Gastrocnemius medialis (tissue), 4 donors: ENCODE results near the gene RNF123.

Source experiments
- POLR2A ChIP-seq, 2 donors: fragments of 450-650 bp; IDR thresholded peaks; one replicate each; pipeline ENCODE4 v1.6.1; 2017; ENCODE audit warnings: antibody characterized with exemption in 2 of 2, mild to moderate bottlenecking in 2 of 2, moderate library complexity in 2 of 2
- TF ChIP-seq, protein P1 (sequence below), 5 experiments: fragments of 450-650 bp in 3 of 5; fragments of 200-600 bp in 2 of 5; sonication (generic) in 2 of 5; IDR thresholded peaks in 4 of 5; conservative IDR thresholded peaks in 1 of 5; 1 replicate in 4 of 5; 2 replicates in 1 of 5; pipeline ENCODE4 v1.5.1; 2016 to 2019; ENCODE audit warnings: antibody characterized with exemption in 5 of 5, mild to moderate bottlenecking in 3 of 5, moderate library complexity in 3 of 5

DNA sequence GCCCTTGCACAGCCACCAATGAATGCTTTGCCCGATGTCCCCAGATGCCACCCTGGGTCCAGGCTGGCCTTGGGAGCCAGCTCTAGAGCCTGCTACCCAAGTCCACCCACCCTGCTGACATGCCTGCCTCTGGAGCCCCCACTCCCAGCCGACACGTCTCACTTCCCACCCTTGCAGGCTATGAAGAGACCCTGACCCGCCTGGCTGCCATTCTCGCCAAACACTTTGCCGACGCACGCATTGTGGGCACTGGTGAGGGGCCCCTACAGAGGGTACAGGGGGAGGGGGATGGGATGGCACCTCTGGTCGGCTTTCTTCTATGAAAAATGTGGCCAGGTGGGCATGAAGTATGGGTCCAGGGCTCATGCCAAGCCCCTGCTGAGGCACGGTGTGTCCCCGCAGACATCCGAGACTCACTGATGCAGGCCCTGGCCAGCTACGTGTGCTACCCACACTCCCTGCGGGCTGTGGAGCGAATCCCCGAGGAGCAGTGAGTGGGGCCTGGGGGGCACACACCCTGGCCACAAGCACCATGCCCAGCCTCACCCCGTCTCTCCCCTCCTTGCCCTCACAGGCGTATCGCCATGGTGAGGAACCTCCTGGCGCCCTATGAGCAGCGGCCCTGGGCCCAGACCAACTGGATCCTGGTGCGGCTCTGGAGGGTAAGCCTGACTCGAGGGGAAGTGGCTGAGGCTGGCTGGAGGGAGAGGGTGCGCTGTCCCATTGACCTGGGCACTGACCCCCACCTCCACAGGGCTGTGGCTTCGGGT, 24.2 kb downstream of the RNF123 start:
- TF ChIP-seq, protein P1, sequence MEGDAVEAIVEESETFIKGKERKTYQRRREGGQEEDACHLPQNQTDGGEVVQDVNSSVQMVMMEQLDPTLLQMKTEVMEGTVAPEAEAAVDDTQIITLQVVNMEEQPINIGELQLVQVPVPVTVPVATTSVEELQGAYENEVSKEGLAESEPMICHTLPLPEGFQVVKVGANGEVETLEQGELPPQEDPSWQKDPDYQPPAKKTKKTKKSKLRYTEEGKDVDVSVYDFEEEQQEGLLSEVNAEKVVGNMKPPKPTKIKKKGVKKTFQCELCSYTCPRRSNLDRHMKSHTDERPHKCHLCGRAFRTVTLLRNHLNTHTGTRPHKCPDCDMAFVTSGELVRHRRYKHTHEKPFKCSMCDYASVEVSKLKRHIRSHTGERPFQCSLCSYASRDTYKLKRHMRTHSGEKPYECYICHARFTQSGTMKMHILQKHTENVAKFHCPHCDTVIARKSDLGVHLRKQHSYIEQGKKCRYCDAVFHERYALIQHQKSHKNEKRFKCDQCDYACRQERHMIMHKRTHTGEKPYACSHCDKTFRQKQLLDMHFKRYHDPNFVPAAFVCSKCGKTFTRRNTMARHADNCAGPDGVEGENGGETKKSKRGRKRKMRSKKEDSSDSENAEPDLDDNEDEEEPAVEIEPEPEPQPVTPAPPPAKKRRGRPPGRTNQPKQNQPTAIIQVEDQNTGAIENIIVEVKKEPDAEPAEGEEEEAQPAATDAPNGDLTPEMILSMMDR (IDR thresholded peaks at IDR 0.05 in 4 of 5, conservative IDR thresholded peaks at IDR 0.05 in 1 of 5) = no peak
- TF ChIP-seq POLR2A (IDR thresholded peaks at IDR 0.05) = no peak
